ENCODE results near the gene SMIM20.

Gene SMIM20

GRCh38 chr4:25872851-25873631 lies 41.0 kb upstream of the SMIM20 start:
- TF ChIP-seq TAF1 (IDR thresholded peaks at IDR 0.05; ENCODE audit: borderline replicate concordance, insufficient read depth, low read length) (no peak), REST (IDR thresholded peaks at IDR 0.05; ENCODE audit: insufficient read depth in 1 of 2, low read depth in 2 of 2, low read length in 2 of 2) (no peak), FOXP2 (optimal IDR thresholded peaks at IDR 0.05; ENCODE audit: borderline replicate concordance, extremely low read depth, extremely low read length, insufficient read depth) (no peak), POLR2AphosphoS5 (IDR thresholded peaks at IDR 0.05; ENCODE audit: low read depth, low read length) (no peak), SIN3A (IDR thresholded peaks at IDR 0.05; ENCODE audit: borderline replicate concordance, insufficient read depth, low read length) (no peak)

- TF ChIP-seq TAF1 (IDR thresholded peaks at IDR 0.05; ENCODE audit: borderline replicate concordance, insufficient read depth, low read length), result no peak
- no peak for TF ChIP-seq REST (IDR thresholded peaks at IDR 0.05; ENCODE audit: insufficient read depth in 1 of 2, low read depth in 2 of 2, low read length in 2 of 2)
- TF ChIP-seq SIN3A (IDR thresholded peaks at IDR 0.05; ENCODE audit: borderline replicate concordance, insufficient read depth, low read length), result no peak
- no peak for TF ChIP-seq FOXP2 (optimal IDR thresholded peaks at IDR 0.05; ENCODE audit: borderline replicate concordance, extremely low read depth, extremely low read length, insufficient read depth)
- no peak for TF ChIP-seq POLR2AphosphoS5 (IDR thresholded peaks at IDR 0.05; ENCODE audit: low read depth, low read length)
These were observed 40.3 kb upstream of the SMIM20 start for GRCh38 chr4:25873632-25874129.

- TF ChIP-seq SIN3A (IDR thresholded peaks at IDR 0.05; ENCODE audit: borderline replicate concordance, insufficient read depth, low read length) (no peak), TAF1 (IDR thresholded peaks at IDR 0.05; ENCODE audit: borderline replicate concordance, insufficient read depth, low read length) (no peak), REST (IDR thresholded peaks at IDR 0.05; ENCODE audit: insufficient read depth in 1 of 2, low read depth in 2 of 2, low read length in 2 of 2) (no peak), POLR2AphosphoS5 (IDR thresholded peaks at IDR 0.05; ENCODE audit: low read depth, low read length) (no peak), FOXP2 (optimal IDR thresholded peaks at IDR 0.05; ENCODE audit: borderline replicate concordance, extremely low read depth, extremely low read length, insufficient read depth) (no peak)
These were observed 39.4 kb upstream of the SMIM20 start for GRCh38 chr4:25874655-25875054.

- no peak for TF ChIP-seq FOXP2 (optimal IDR thresholded peaks at IDR 0.05; ENCODE audit: borderline replicate concordance, extremely low read depth, extremely low read length, insufficient read depth)
- TF ChIP-seq SIN3A (IDR thresholded peaks at IDR 0.05; ENCODE audit: borderline replicate concordance, insufficient read depth, low read length), result no peak
- no peak for TF ChIP-seq REST (IDR thresholded peaks at IDR 0.05; ENCODE audit: insufficient read depth in 1 of 2, low read depth in 2 of 2, low read length in 2 of 2)
- TF ChIP-seq TAF1 (IDR thresholded peaks at IDR 0.05; ENCODE audit: borderline replicate concordance, insufficient read depth, low read length), result no peak
- no peak for TF ChIP-seq POLR2AphosphoS5 (IDR thresholded peaks at IDR 0.05; ENCODE audit: low read depth, low read length)
These were observed 38.7 kb upstream of the SMIM20 start for GRCh38 chr4:25875281-25875745.
